HuH-7 (cell line): ENCODE results near the gene ZNF23.
A peak's percentile ranks its signal among the peaks of the same experiment; 100 is the strongest.

ENCODE experiments used
- DNase-seq: peaks from one replicate; pipeline ENCODE4 v3.0.0; 2011; ENCODE audit warnings: low spot score

The ZNF23 gene

GRCh38 chr16:71467810-71468209 lies 5.8 kb upstream of the ZNF23 start:
- DNase-seq: peak; percentile 66

GRCh38 chr16:71464231-71464630 lies 2.2 kb upstream of the ZNF23 start:
- no peak for DNase-seq

- no peak for DNase-seq
These were observed 1.1 kb downstream of the ZNF23 start for GRCh38 chr16:71460941-71461340.

- no peak for DNase-seq
These were observed 1.8 kb downstream of the ZNF23 start for GRCh38 chr16:71460236-71460635.

GRCh38 chr16:71459510-71459909 lies 2.5 kb downstream of the ZNF23 start:
- DNase-seq: no peak

- no peak for DNase-seq
These were observed 5.2 kb downstream of the ZNF23 start for GRCh38 chr16:71456801-71457200.

GRCh38 chr16:71453036-71453435 lies 9.0 kb downstream of the ZNF23 start:
- DNase-seq: no peak

GRCh38 chr16:71449020-71449419 lies 13.0 kb downstream of the ZNF23 start:
- no peak for DNase-seq

DNA sequence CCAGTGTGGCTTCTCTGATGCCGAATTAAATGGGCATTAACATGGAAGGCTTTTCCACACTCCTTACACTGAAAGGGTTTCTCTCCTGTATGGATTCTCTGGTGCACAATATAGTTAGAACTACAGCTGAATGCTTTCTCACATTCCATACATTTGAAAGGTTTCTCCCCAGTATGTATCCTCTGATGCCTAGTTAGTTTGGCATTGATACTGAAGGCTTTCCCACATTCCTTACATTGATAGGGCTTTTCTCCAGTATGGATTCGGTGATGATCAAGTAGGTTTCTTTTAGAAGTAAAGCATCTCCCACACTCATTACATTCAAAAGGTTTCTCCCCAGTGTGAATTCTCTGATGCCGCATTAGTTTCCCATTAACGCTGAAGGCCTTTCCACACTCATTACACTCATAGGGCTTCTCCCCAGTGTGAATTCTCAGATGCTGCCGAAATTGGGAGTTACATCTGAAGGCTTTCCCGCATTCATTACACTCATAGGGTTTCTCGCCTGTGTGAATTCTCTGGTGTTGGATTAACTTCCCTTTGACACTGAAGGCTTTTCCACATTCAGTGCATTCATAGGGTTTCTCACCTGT lies 13.7 kb downstream of the ZNF23 start:
- DNase-seq: no peak

DNA sequence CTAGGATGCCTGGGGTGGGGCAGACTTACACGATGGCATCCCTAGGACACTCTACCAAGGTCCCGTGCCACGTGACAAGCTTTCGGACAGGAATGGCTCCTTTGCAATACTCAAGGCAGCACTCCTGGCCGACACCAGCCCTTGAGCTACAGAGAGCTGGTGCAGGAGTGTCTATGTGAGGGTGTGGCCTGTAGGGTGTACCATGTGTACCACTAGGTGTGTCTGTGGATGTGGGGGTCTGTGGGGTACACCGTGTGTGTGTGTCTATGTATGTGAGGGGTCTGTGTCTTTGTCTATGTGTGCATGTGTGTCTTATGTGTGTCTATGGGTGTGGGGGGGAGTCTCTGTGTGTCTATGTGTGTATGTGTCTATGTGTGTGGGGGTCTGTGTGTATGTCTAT lies 18.3 kb downstream of the ZNF23 start:
- no peak for DNase-seq

- DNase-seq: no peak
These were observed 20.0 kb downstream of the ZNF23 start, which contains the start of gene TLE7 for GRCh38 chr16:71442051-71442440. TSS of gene TLE7 (minus strand) at chr16:71442054. CDS start at chr16:71433324, 8,730 bp downstream.

DNA sequence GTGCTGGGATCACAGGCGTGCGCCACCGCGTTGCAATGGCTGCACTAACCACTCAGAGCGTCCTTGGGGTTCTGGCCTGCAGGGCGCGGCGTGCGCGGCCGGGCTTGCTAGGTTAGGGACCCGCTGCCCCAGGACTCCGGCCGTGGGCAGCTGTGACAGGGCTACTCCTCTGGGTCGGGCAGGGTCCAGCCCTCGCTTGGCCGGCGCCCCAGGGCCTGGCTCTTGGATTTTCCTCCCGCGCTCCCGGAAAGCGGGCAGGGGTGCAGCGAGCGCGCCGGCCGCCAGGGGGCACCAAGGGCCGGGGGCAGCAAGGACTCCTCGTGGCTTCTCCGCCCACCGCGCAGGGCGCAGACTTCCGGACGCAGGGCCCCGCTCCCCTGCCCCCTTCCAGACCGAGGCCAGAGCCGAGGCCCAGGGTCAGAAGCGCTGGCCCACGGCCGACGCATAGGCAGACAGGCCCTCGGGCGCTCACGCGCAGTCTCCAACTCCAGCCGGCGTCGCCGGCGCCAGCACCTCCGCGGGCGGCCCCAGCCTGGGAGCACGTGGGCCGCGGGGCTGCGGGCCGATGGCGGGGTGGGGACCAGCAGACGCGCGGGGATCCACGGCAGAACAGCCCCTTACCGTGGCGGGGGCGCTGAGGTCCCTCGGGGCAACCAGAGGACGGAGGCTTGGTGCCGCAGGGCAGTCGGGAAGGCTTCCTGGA lies 20.5 kb downstream of the ZNF23 start:
- no peak for DNase-seq

GRCh38 chr16:71440669-71441347 lies 21.2 kb downstream of the ZNF23 start:
- DNase-seq: no peak

- DNase-seq: no peak
These were observed 22.5 kb downstream of the ZNF23 start for GRCh38 chr16:71439523-71439922.

DNA sequence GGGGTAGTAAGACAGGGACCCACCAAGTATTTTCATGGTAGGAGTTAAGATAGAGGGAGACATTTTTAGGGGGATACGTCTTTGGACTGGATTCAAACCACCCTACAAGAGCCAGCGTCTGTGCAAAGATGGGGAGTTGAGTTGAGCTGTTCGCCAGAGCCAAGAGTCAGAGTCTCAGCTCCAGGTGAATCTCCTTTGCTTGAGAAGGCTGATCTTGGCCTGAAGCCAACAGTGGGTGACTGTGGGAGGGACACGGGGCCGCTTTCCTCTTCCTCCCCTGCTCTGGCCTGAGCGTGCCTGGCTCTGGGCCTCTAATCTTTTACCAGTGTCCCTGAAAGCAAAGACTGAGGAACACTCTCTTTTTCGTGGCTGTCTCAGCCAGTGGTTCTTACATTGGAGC lies 25.6 kb downstream of the ZNF23 start:
- DNase-seq: no peak

GRCh38 chr16:71432906-71433305 lies 29.1 kb downstream of the ZNF23 start:
- no peak for DNase-seq

GRCh38 chr16:71431991-71432390 lies 30.1 kb downstream of the ZNF23 start:
- DNase-seq: no peak

GRCh38 chr16:71431176-71431575 lies 30.9 kb downstream of the ZNF23 start:
- no peak for DNase-seq

- DNase-seq: no peak
These were observed 31.3 kb downstream of the ZNF23 start for GRCh38 chr16:71430744-71431143.

DNA sequence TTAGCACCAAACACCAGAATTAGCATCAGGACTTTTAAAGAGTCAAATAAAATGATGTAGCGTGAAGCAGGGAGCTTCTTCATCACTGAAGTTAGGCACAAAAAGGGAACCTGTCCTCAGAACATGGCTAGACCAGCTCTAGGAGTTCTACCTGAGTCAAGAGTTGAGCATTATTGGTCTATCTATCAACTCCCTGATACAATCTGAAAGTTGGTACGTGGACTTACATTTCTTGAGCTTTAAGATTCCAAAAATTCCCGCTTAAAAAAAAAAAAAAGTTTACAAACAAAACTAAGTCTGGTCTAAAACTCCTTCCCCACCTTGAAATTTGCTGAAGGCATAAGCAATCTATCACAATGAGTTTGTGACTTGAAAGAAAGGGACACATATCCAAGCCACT lies 32.5 kb downstream of the ZNF23 start:
- no peak for DNase-seq

GRCh38 chr16:71428883-71429282 lies 33.2 kb downstream of the ZNF23 start:
- no peak for DNase-seq

DNA sequence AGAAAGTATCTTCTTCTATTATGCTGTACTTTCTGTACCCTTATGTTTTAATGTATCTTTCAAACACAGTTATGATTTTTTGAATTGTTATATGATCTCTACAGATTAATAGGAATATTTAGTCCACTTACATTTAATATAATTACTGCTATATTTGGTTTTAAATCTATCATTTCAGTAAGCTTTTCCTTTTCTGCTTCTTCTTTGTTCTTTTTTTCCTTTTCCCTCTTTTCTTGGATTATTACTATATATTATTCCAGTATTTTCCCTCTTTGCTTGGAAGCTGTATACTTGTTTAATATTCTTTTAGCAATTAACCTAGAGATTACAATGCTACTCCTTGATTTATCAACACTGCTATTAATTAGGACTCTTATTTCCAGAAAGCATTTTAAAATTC lies 33.7 kb downstream of the ZNF23 start:
- DNase-seq: no peak

DNA sequence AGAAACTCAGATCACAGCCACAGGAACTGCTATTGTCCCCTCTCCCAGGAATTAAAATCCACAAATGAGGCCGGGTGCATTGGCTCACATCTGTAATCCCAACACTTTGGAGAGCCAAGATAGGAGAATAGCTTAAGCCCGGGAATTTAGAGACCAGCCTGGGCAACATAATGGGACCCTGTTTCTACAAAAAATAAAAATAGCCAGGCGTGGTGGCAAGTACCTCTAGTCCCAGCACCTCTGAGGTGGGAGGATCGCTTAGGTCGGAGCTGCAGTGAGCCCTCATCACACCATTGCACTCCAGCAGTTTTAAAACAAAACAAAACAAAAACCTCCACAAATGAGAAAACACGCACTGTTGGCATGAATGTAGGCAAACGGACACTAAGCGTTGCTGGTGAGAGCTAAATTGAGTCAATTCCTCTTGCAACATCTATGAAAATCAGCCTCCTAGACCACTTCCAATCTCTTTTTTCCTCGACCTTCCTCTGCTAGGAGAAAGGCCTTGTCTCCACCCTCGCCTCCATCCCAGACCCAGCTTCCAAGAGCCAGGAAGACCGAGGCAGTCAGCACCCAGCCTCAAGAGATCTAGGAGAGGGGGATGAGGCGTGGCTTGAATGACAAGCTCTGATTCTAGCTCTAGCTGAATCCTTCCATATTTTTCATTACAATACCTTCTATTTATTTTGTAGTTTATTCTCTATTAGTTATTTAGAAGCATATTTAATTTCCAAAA lies 35.0 kb downstream of the ZNF23 start:
- DNase-seq: peak; percentile 50
